Left colon (tissue), 2 donors: ENCODE measurements around the gene SPG7. TPM values are rescaled to one million over a fixed set of nuclear protein-coding genes. Genes with fewer than 3 reads are reported as not detected.

ENCODE experiments used
- ATAC-seq: fragments of 200-7000 bp; cut with Tn5 transposase; one replicate; pipeline ENCODE4 v1.9.1; 2020; ENCODE audit warnings: mild to moderate bottlenecking, moderate library complexity
- DNase-seq, 2 donors: peaks; one replicate each; pipeline ENCODE4 v3.0.0-alpha.2; 2020
- intact Hi-C, 2 donors: fragments of 100-400 bp; cut with DNase I in 1 of 2; cut with micrococcal nuclease in 1 of 2; formaldehyde crosslinking; loops; one replicate each; pipeline versions ENCODE4 v1.11.2 to v1.14.0; 2022; cut with DNase I, micrococcal nuclease
- total RNA-seq, 2 donors: library from RNA; stranded (reverse); fragmentation: NEBNext Ultra II Directional; extraction: Animal tissue kit (Norgen Biotek cat#: 25700); gene quantifications; one replicate each; pipeline ENCODE4 v1.2.1, GENCODE V29; 2021
- donor health status: DM: no; HTN: no; CAD: no.
- donor health status: DM: yes; HTN: yes; CAD: no.

SPG7 gene
- total RNA-seq, 2 donors from 2014 or later, result 106 to 146 TPM

DNA sequence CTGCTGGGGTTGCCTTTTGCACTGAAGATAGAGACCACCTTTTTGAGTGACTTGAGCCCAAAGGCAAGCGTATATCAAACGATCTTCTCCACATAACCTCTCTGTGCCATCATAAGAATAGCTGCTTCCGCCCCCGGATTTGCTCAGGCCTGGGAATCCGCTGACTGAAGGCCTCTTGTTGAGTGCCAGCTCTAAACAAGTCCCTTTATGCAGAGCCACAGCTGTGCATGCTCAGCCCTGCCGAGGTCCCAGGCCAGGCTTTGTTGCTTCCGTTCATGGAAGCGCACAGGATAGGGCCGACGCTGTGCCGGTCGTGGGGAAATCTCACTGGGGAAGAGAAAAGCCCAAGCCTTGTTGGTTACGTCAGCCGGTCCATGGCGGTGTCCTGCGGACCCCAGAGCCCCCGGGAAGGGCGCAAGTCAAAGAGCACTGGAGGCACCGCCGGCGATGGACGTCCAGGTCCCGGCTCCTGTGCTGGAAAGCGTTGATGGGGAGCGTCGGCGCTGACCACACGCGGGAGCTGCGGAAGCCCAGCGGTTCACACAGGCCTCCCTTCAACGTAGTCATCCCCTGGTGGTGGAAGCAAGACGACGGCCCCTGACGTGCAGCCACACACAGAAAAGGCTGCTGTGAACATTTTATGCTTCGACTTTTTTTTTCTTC, 28.8 kb downstream of the SPG7 start:
- intact Hi-C loops, result no loop called here

DNA sequence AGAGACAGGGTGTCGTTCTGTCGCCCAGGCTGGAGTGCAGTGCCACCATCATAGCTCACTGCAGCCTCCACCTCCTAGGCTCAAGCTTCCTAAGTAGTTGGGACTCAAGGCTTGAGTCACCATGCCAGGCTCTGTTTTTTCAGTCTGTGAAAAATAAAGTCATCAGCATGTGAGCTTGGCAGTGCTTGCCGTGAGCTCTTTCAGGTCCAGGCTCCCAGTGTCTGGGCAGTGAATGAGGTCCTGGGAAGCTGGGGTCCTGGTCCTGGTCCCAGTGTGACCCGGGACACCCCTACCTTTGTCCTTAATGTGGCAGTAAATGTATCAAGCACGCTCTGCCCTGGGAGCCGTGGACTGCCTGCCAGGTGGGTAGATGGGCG, 29.3 kb downstream of the SPG7 start:
- no peak for ATAC-seq
- no peak for DNase-seq
- intact Hi-C loops, result no loop called here

More for the DNA sequence above, 28.8 kb downstream of the SPG7 start:
- no peak for DNase-seq
- no peak for ATAC-seq

DNA sequence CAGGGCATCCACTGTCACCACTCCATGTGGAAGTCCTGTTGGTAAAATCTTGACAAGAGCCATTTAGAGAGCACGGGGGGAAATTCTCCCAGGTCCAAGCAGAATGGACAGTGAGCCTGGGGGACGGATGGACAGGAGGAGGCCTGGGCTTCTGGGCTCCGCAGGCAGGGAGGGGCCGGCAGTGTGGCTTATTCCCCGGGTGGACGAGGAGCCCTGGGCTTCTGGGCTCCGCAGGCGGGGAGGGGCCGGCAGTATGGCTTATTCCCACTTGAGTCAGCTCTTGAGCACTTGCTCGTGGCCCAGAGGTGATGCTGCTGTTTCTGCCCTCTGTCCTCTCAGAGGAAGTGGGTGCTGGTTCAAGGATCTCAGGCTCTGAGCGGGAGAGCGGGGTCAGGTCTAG, 30.1 kb downstream of the SPG7 start:
- DNase-seq, result no peak
- no peak for ATAC-seq
- intact Hi-C loops, result no loop called here

DNA sequence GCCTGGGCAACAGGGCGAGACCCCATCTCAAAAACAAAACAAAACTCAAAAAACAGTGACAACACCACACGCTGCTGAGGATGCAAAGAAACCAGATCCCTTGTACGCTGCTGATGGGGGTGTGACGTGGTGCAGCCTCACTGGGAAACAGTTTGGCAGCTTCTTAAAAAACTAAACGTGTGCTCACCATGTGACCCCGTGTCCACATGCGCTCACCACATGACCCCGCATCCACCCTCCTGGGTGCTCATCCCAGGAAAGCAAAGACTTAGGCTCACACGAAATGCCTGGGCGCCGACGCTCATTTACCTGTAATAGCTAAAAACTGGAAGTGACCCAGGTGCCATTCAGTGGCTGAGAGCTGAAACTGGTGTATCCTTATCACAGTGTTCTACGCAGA, 32.4 kb downstream of the SPG7 start:
- intact Hi-C loops, result no loop called here
- ATAC-seq (no peak), DNase-seq (no peak)

DNA sequence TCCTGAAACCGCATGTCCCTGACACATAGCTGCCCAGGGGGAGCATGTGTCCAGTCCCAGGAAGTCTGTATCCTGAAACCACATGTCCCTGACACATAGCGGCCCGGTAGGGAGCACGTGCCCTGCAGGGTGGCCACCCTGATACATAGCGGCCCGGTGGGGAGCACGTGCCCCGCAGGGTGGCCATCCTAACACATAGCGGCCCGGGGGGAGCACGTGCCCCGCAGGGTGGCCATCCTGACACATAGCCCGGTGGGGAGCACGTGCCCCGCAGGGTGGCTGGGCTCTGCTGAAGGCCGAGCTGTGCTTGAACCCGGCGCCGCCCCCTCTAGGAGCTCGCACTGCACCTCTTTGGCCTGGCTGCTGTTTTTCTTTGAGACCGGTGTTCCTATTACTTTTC, 33.6 kb downstream of the SPG7 start:
- ATAC-seq (no peak), DNase-seq (no peak)
- intact Hi-C loops, result no loop called here

DNA sequence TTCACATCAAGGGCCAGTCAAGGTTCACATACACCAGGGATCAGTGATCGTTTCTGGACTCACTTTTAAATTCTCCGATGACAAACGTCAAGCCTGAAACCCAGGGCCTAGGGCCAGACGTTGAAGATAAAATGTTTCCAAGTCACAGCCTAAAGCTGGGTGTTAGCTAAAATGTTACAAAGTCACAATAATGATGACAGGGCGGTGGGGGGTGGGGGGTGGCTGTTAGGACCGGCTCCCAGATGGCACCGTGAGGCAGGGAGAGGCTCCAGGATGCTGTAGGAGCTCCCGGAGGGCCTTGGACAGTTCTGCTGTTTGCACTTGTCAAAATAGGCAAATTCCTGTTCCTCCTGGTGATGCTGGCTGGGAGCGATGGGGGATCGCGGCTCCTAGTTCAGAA, 35.9 kb downstream of the SPG7 start:
- no peak for ATAC-seq
- DNase-seq, result no peak
- intact Hi-C loops, result no loop called here

DNA sequence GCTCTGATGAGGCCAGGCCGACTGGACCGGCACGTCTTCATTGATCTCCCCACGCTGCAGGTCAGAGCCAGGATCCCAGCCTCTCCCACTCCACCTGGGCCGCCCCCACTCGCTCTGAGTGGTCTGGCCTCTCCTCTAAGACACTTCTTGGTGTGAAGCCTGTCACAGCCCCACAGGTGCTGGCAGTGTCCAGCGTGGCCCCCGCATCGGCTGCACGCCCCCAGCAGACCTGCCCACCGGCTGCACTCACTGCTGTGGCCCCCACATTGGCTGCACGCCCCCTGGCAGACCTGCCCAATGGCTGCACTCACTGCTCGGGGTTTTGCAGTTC, 36.5 kb downstream of the SPG7 start:
- ATAC-seq, result no peak
- intact Hi-C loops, result no loop called here

DNA sequence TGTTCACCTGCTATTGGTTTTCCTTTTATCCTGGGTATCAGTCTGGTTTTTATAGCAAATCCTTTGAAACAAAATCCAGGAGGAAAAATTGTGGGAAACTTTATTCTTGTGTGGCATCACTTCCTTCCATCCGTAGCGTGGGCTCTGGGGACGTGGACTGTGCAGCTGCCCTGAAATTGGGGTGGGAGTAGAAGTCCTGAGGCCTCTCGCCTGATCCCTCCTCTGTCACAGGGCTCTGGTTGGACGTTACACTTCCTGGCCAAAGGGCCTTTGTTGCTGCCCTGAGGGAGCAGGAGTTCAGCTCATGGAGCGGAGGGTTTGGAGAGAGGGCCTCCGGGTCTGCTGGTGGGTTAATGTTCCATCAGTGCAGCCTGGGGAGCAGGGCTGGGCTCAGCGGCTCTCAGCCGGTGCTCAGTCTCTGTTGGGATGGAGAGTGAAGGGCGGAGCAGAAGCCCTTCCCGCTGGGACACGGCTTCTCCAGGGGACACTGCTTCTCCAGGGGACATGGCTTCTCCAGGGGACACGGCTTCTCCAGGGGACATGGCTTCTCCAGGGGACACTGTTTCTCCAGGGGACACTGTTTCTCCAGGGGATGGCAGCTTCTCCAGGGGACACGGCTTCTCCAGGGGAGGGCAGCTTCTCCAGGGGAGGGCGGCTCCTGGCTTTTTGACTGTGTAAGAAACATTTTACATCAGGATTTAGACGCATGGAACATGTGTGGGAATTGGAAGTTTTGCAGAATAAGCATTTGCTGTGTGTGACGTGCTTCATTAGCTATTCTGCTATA, 37.0 kb downstream of the SPG7 start:
- DNase-seq, result no peak
- intact Hi-C loops, result no loop called here
- ATAC-seq, result peak; percentile 35

More for the DNA sequence above, 36.5 kb downstream of the SPG7 start:
- DNase-seq, result no peak

DNA sequence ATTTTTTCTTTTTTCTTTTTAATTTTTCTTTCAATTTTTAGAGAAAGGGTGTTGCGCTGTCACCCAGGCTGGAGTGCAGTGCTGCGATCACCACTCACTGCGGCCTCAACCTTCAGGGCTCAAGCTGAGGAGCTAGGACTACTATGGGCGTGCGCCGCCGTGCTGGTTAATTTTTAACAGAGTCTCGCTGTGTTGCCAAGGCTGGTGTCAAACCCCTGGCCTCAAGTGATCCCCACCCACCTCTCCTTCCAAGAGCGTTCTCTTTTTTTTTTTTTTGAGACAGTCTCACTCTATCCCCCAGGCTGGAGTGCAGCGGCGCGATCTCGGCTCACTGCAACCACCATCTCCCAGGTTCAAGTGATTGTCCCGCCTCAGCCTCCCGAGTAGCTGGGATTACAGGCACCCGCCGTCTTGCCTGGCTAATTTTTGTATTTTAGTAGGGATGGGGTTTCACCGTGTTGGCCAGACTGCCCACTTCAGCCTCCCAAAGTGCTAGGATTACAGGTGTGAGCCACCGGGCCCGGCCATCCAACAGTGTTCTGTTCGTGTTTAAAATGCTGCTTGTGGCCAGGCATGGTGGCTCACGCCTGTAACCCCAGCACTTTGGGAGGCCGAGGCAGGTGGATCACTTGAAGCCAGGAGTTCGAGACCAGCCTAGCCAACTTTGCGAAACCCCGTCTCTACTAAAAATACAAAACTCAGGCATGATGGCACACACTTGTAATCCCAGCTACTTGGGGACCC, 37.8 kb downstream of the SPG7 start:
- ATAC-seq (peak; percentile 97), DNase-seq (peak; percentile 78 to 82)

DNA sequence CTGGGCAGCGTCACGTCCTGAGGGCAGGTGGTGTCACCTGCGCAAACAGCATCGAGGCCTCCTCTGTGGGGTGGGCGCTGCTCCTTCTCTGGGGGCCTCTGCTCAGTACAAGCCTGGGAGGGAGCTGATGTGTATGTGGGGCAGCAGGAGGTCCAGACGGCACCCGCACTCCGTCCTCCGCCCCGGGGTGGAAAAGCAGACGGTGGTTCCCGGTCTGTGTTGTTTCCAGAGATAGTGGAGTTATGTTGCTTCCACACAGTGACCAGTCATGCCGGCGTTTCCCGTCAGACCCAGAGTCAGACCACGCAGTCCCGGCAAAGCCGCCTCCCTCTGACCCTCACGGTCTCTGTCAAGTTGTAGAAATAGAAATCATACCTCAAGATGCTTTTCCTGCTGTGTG, 38.6 kb downstream of the SPG7 start:
- intact Hi-C loops, result no loop called here
- no peak for DNase-seq
- no peak for ATAC-seq

More for the DNA sequence above, 37.8 kb downstream of the SPG7 start:
- intact Hi-C loops, result no loop called here

DNA sequence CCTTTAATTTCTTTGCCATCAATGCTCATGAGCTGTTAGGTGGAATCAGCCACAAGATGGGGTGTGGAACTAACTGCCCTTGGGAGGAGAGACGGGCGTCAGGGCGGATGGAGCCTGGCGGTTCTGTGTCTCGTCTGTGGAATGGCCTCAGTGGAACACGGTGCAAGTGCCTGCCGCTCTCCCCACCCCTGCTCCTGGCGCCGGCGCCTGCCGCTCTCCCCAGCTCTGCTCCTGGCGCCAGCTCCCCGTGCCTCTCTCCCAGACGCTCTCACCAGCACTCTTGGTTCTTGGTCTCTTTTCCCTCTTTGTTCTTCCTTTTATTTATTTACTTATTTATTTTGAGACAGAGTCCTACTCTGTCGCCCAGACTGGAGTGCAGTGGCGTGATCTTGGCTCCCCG, 39.1 kb downstream of the SPG7 start:
- intact Hi-C loops, result no loop called here
- ATAC-seq (no peak), DNase-seq (no peak)

DNA sequence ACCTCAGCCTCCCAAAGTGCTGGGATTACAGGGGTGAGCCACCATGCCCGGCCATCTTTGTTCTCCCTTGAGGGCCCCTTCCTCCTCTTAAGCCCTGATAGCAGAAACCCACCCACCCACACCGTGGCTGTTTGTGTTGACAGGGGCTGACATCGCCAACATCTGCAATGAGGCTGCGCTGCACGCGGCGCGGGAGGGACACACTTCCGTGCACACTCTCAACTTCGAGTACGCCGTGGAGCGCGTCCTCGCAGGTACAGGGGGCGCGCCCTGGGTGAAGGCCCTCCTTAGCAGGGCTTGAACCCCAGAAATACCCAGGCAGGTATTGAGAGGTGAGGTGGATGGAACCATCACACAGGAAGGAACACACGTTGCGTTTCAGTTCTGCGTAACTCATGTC, 39.7 kb downstream of the SPG7 start:
- ATAC-seq (no peak), DNase-seq (no peak)
- intact Hi-C loops, result no loop called here

DNA sequence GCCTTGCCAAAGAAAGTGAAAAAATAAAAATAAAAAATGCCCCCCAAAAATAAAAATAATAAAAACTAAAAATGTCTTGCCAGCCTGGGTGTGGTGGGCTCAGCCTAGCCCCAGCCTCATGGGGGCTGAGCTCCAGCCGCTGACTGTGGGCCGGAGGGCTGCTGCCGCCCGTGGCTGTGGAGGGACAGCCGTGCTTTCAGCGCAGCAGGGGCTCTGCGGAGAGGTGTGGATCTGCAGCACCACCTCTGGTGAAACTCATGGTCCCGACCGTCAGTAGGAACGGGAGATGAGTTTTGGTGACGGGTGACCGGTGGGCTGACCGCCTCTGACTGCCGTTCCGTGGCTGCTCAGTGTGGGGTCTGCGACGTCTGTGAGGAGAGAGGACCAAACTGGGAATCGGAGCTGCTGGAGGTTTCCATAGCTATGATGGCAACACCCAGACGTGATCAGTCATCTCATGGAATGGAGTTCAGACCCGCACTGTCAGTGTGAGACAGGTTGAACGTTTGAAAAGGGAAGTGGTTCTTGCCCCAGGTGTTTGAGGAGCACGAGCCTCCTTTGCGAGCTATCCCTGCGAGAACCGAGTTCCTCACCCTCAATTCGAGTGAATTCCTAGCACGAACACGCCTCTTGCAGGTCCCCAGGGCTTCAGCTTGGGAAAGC, 40.3 kb downstream of the SPG7 start:
- no peak for DNase-seq
- ATAC-seq, result no peak
- intact Hi-C loops, result no loop called here

DNA sequence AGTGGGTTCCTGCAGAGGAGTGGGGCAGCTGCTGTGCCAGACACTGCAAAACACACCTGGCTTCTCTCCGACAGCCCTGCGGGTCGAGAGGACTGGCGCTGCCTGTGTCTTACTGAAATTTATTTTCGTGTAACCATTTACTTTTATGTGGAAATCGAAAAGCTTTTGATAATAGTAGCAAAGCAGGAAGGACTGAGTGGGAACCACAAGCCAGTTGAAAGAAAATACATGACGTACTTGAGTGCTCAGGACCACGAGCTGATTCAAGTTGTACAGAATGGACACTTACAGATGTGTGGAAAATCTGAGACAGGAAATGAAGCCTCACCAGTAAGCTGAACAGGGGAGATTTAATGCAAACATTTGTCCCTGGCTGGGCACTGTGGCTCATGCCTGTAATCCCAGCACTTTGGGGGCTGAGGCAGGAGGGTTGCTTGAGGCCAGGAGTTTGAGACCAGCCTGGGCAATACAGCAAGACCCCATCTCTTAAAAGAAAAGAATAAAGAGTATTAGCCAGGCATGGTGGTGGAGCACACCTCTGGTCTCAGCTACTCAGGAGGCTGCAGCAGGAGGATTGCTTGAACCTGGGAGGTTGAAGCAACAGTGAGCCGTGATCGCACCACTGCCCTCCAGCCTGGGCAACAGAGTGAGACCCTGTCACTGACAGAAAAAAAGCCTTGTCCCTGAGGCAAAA, 41.0 kb downstream of the SPG7 start:
- intact Hi-C loops, result no loop called here
- ATAC-seq (no peak), DNase-seq (no peak)

DNA sequence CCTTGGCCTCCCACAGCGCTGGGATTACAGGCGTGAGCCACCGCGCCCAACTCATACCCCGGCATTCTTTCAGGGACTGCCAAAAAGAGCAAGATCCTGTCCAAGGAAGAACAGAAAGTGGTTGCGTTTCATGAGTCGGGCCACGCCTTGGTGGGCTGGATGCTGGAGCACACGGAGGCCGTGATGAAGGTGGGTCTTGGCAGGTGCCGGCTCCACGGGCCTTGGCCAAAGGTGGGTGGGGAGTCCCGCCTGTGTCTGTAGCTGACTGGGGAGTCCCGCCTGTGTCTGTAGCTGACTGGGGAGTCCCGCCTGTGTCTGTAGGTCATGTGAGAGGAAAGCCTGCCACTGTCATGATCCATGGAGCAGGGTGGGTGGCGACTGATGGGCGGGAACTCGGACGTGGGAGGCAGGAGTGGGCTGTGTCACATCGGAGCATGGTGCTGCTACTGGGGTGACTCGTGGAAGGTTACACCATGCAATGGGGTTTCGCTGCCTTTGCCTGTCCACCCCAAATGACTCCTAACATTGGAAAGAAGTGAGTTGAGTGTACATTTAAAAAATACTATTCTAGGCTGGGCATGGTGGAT, 42.3 kb downstream of the SPG7 start:
- intact Hi-C loops, result no loop called here
- DNase-seq, result no peak
- no peak for ATAC-seq

DNA sequence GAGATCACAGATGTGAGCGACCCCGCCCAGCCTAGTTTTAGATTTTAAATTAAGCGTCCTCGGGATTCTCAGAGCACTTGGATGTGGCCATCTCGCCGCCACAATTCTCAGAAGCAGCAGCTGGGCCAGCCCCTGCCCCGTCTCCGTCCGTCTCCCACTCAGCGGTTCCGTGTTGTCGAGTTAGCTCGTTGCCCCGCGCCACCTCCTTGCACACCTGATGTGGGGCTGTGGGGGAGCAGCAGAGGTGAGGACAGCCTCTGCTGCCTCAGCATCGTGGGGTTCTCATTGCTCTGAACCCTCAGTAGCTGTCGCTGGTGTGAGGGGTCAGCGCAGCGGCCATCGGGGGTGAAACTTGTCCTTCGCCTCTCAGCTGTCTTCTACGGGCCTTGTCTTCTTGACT, 44.1 kb downstream of the SPG7 start:
- no peak for DNase-seq
- no peak for ATAC-seq
- intact Hi-C loops, result no loop called here

DNA sequence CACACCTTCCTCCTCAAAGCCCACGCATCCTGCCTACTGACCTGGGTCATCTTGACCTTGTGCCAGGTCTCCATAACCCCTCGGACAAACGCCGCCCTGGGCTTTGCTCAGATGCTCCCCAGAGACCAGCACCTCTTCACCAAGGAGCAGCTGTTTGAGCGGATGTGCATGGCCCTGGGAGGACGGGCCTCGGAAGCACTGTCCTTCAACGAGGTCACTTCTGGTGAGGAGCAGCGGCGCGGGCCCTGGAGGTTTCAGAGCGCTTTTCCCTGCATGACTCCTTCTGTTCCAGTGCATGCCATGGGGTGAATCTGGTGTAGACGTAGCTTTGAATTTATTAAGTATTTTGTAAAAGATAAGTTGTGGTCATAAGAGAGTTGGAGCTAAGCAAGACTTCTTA, 44.7 kb downstream of the SPG7 start:
- ATAC-seq, result no peak
- intact Hi-C loops, result no loop called here
- no peak for DNase-seq

DNA sequence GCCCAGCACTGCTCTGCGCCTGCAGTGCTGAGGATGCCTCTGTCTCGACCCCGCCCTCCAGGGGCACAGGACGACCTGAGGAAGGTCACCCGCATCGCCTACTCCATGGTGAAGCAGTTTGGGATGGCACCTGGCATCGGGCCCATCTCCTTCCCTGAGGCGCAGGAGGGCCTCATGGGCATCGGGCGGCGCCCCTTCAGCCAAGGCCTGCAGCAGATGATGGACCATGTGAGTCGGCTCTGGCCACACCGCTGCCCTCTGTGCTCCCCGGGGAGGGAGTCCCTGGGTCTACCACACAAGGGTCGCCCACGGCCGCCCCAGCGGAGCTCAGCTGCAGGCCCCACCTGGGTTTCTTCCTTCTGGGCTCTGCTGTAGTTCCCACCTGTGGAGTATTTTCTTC, 45.5 kb downstream of the SPG7 start:
- intact Hi-C loops, result no loop called here
- ATAC-seq (no peak), DNase-seq (peak in 1 of 2 donors; percentile 8)

DNA sequence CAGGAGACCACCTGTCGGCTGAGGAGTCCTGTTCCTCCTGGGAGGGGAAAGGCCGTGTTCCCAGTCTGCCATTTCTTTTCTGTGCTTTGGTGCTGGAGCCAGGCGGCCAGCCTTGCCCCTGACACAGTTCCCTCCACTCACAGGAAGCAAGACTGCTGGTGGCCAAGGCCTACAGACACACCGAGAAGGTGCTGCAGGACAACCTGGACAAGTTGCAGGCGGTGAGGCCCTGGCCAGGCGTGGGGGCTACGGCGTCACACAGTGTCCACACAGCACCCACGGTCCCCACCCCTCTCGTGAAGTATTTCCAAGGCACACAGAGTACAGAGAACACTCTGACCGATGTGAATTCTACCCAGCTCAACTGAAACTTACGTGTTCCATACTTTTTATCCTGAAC, 46.1 kb downstream of the SPG7 start:
- DNase-seq (no peak), ATAC-seq (no peak)
- intact Hi-C loops, result no loop called here
